ENCODE measurements around the gene ACTA2. TPM values are rescaled to one million over a fixed set of nuclear protein-coding genes. Genes with fewer than 3 reads are reported as not detected.

Gene ACTA2
- total RNA-seq, 1 experiment from 2014 or later, result not detected

GRCh38 chr10:88928254-88928653 lies 24.3 kb downstream of the ACTA2 start:
- ChIA-PET CTCF (no interaction called here), POLR2A (ENCODE audit: unreplicated experiment) (no interaction called here)
- no peak overlapping the region for H2AFZ ChIP-seq (ENCODE audit: low read length)
- no peaks in the 10 kb centered on the region for H3K9me3 ChIP-seq (ENCODE audit: low read length)
- intact Hi-C loops (cut with micrococcal nuclease), result no loop called here
- H3F3A ChIP-seq (ENCODE audit: low read length, unreplicated experiment), result no peaks in the 10 kb centered on the region
- BruUV-seq (replicated peaks), result no TSS peak
- DNase-seq (no peak), ATAC-seq (no peak)
- TF ChIP-seq EZH2phosphoT487 (IDR thresholded peaks at IDR 0.05; ENCODE audit: borderline replicate concordance, low read length) (no peak), EZH2 (IDR thresholded peaks at IDR 0.05; ENCODE audit: low read length, unreplicated experiment) (no peak)
- TF ChIP-seq, protein P1, sequence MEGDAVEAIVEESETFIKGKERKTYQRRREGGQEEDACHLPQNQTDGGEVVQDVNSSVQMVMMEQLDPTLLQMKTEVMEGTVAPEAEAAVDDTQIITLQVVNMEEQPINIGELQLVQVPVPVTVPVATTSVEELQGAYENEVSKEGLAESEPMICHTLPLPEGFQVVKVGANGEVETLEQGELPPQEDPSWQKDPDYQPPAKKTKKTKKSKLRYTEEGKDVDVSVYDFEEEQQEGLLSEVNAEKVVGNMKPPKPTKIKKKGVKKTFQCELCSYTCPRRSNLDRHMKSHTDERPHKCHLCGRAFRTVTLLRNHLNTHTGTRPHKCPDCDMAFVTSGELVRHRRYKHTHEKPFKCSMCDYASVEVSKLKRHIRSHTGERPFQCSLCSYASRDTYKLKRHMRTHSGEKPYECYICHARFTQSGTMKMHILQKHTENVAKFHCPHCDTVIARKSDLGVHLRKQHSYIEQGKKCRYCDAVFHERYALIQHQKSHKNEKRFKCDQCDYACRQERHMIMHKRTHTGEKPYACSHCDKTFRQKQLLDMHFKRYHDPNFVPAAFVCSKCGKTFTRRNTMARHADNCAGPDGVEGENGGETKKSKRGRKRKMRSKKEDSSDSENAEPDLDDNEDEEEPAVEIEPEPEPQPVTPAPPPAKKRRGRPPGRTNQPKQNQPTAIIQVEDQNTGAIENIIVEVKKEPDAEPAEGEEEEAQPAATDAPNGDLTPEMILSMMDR (conservative IDR thresholded peaks at IDR 0.05; ENCODE audit: low read depth, low read length), result no peak
- no peaks in the 10 kb centered on the region for H3K36me3 ChIP-seq (ENCODE audit: low read depth, low read length)
- H4K20me1 ChIP-seq (ENCODE audit: low read length), result no peaks in the 10 kb centered on the region
- no peak overlapping the region for H3K9ac ChIP-seq (ENCODE audit: low read length)
- H3K79me2 ChIP-seq (ENCODE audit: low read length), result no peaks in the 10 kb centered on the region
- H3K27me3 ChIP-seq (ENCODE audit: low read length), result no peaks in the 10 kb centered on the region
- peaks cover 4% of the 10 kb centered on the region for H3K4me1 ChIP-seq (ENCODE audit: insufficient read depth, low read length)
- H3K9me2 ChIP-seq (replicated peaks; ENCODE audit: low read length), result no peaks in the 10 kb centered on the region
- H3K27ac ChIP-seq (ENCODE audit: low read length), result no peak overlapping the region
- no peak overlapping the region for H3K4me2 ChIP-seq (ENCODE audit: low read length)
- no peak overlapping the region for H3K4me3 ChIP-seq (ENCODE audit: low read length)

- H2AFZ ChIP-seq (ENCODE audit: low read length), result no peak overlapping the region
- no peak overlapping the region for H3K4me3 ChIP-seq (ENCODE audit: low read length)
- no peaks in the 10 kb centered on the region for H3K79me2 ChIP-seq (ENCODE audit: low read length)
- no peaks in the 10 kb centered on the region for H3K36me3 ChIP-seq (ENCODE audit: low read depth, low read length)
- BruUV-seq (replicated peaks), result no TSS peak
- H3K9ac ChIP-seq (ENCODE audit: low read length), result no peak overlapping the region
- H3K27me3 ChIP-seq (ENCODE audit: low read length), result no peaks in the 10 kb centered on the region
- no peaks in the 10 kb centered on the region for H3F3A ChIP-seq (ENCODE audit: low read length, unreplicated experiment)
- H3K4me2 ChIP-seq (ENCODE audit: low read length), result no peak overlapping the region
- H4K20me1 ChIP-seq (ENCODE audit: low read length), result no peaks in the 10 kb centered on the region
- H3K4me1 ChIP-seq (ENCODE audit: insufficient read depth, low read length), result peaks cover 2% of the 10 kb centered on the region
- no peaks in the 10 kb centered on the region for H3K9me2 ChIP-seq (replicated peaks; ENCODE audit: low read length)
- no peak overlapping the region for H3K27ac ChIP-seq (ENCODE audit: low read length)
- no peak for DNase-seq
- ATAC-seq, result no peak
- H3K9me3 ChIP-seq (ENCODE audit: low read length), result no peaks in the 10 kb centered on the region
- ChIA-PET CTCF (no interaction called here), POLR2A (ENCODE audit: unreplicated experiment) (no interaction called here)
- no peak for TF ChIP-seq EZH2 (IDR thresholded peaks at IDR 0.05; ENCODE audit: low read length, unreplicated experiment)
- TF ChIP-seq, protein P1 (conservative IDR thresholded peaks at IDR 0.05; ENCODE audit: low read depth, low read length), result no peak
- TF ChIP-seq EZH2phosphoT487 (IDR thresholded peaks at IDR 0.05; ENCODE audit: borderline replicate concordance, low read length), result no peak
- intact Hi-C loops (cut with micrococcal nuclease), result no loop called here
These were observed 25.2 kb downstream of the ACTA2 start for GRCh38 chr10:88927416-88927690.

DNA sequence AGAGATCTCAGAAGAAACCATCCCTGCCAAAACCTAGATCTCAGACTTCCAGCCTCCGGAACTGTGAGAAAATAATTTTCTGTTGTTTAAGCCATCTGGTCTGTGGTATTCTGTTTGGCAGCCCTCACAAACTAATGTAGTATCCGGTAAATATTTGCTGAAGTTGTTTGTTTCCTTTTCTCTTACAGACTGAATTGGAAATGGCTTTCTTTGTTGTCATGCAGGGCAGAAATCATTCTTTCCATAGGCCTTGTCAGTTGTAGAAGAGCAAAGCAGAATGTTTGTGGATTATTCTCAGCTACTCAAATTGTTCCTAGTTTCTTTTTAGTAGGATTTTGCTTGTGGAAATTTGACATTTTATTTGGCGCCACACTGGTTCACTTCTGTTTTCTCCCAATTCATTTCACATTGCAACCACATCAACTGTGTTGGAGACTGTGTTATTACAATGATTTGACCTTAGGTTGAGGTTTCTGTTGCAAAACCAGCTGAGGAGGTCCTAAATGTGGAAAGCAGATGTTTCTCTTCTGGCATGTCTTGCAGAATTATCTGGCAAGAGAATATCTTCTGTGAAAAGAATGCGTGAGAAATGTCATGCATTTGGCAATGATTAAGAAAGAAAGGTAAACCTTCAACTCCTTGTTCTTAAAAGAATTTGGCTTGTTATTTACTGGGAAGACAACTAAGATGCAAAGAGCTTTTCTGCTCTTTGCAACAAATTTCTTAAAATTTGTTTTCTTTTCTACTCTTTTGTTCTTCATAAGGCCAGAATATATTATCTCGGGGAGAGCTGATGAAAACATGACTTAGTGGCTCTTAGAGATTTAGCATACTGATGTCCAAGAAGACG lies 25.8 kb downstream of the ACTA2 start:
- Histone ChIP-seq H3K9me3 (ENCODE audit: low read length) (no peaks in the 10 kb centered on the region), H3K9ac (ENCODE audit: low read length) (no peak overlapping the region), H4K20me1 (ENCODE audit: low read length) (no peaks in the 10 kb centered on the region), H3K36me3 (ENCODE audit: low read depth, low read length) (no peaks in the 10 kb centered on the region), H3K4me3 (ENCODE audit: low read length) (no peak overlapping the region), H2AFZ (ENCODE audit: low read length) (no peak overlapping the region), H3K27ac (ENCODE audit: low read length) (no peak overlapping the region), H3K4me2 (ENCODE audit: low read length) (no peak overlapping the region), H3K79me2 (ENCODE audit: low read length) (no peaks in the 10 kb centered on the region), H3K9me2 (replicated peaks; ENCODE audit: low read length) (no peaks in the 10 kb centered on the region), H3K4me1 (ENCODE audit: insufficient read depth, low read length) (no peaks in the 10 kb centered on the region), H3K27me3 (ENCODE audit: low read length) (no peaks in the 10 kb centered on the region), H3F3A (ENCODE audit: low read length, unreplicated experiment) (no peaks in the 10 kb centered on the region)
- BruUV-seq (replicated peaks), result no TSS peak
- no peak for TF ChIP-seq EZH2 (IDR thresholded peaks at IDR 0.05; ENCODE audit: low read length, unreplicated experiment)
- TF ChIP-seq EZH2phosphoT487 (IDR thresholded peaks at IDR 0.05; ENCODE audit: borderline replicate concordance, low read length), result no peak
- DNase-seq (no peak), ATAC-seq (no peak)
- intact Hi-C loops (cut with micrococcal nuclease), result no loop called here
- ChIA-PET POLR2A (ENCODE audit: unreplicated experiment) (no interaction called here), CTCF (no interaction called here)
